PC-3 (cell line): ENCODE results near the gene TIGD1. TPM values are rescaled to one million over a fixed set of nuclear protein-coding genes. Genes with fewer than 3 reads are reported as not detected.

Experiments
- ATAC-seq: fragments of 200-7000 bp; cut with Tn5 transposase; 2 replicates; pipeline ENCODE4 v1.9.1; 2020; ENCODE audit warnings: mild to moderate bottlenecking, moderate library complexity
- BruUV-seq: library from RNA; stranded (reverse); fragments of 400-500 nt; replicated peaks from 2 replicates; lab custom pipeline; 2021; lab: Mats Ljungman, UMichigan
- CTCF ChIA-PET: fragments of 300-600 bp; sonication (Branson Sonifier 250); formaldehyde crosslinking; loops from one replicate; lab custom pipeline; 2022; ENCODE audit warnings: antibody characterized with exemption; lab: Charles Lee
- POLR2A ChIA-PET: fragments of 300-600 bp; sonication (Branson Sonifier 250); formaldehyde crosslinking; loops from one replicate; lab custom pipeline; 2022; ENCODE audit warnings: antibody characterized with exemption; ENCODE audit not compliant: unreplicated experiment; lab: Charles Lee
- DNase-seq: peaks from one replicate; pipeline ENCODE4 v3.0.0-alpha.2; 2015
- H2AFZ ChIP-seq: fragments of 300-600 bp; sonication (generic); 2 replicates; pipeline ENCODE4 v1.6.0; 2016; ENCODE audit warnings: antibody characterized with exemption, low read length
- H3F3A ChIP-seq: fragments of 300-600 bp; sonication (generic); one replicate; pipeline ENCODE4 v1.6.0; 2017; ENCODE audit warnings: antibody characterized with exemption, low read length, control low read depth, mild to moderate bottlenecking; ENCODE audit not compliant: unreplicated experiment
- H3K27ac ChIP-seq: fragments of 300-600 bp; sonication (generic); 2 replicates; pipeline ENCODE4 v1.5.1; 2016; ENCODE audit warnings: mild to moderate bottlenecking, low read length
- H3K27me3 ChIP-seq: fragments of 300-600 bp; sonication (generic); 2 replicates; pipeline ENCODE4 v1.6.1; 2016; ENCODE audit warnings: low read length, mixed read lengths
- H3K36me3 ChIP-seq: fragments of 300-600 bp; sonication (generic); 2 replicates; pipeline ENCODE4 v1.6.1; 2016; ENCODE audit warnings: low read depth, mixed run types, low read length, mixed read lengths
- H3K4me1 ChIP-seq: fragments of 300-600 bp; sonication (generic); 2 replicates; pipeline ENCODE4 v1.5.1; 2016; ENCODE audit warnings: low read length; ENCODE audit not compliant: insufficient read depth
- H3K4me2 ChIP-seq: fragments of 300-600 bp; sonication (generic); 2 replicates; pipeline ENCODE4 v1.6.0; 2016; ENCODE audit warnings: low read length
- H3K4me3 ChIP-seq: fragments of 300-600 bp; sonication (generic); 2 replicates; pipeline ENCODE4 v1.5.1; 2016; ENCODE audit warnings: mild to moderate bottlenecking, low read length, mixed read lengths
- H3K79me2 ChIP-seq: fragments of 300-600 bp; sonication (generic); 2 replicates; pipeline ENCODE4 v1.6.1; 2017; ENCODE audit warnings: low read length, mixed read lengths
- H3K9ac ChIP-seq: fragments of 300-600 bp; sonication (generic); 2 replicates; pipeline ENCODE4 v1.6.0; 2016; ENCODE audit warnings: mild to moderate bottlenecking, low read length
- H3K9me2 ChIP-seq: fragments of 300-600 bp; sonication (generic); replicated peaks from 2 replicates; pipeline ENCODE4 v1.6.1; 2016; ENCODE audit warnings: mixed run types, low read length, mixed read lengths
- H3K9me3 ChIP-seq: fragments of 300-600 bp; sonication (generic); 2 replicates; pipeline ENCODE4 v1.6.1; 2016; ENCODE audit warnings: low read length, mixed read lengths
- H4K20me1 ChIP-seq: fragments of 300-600 bp; sonication (generic); 2 replicates; pipeline ENCODE4 v1.6.1; 2016; ENCODE audit warnings: low read length, mixed read lengths
- EZH2 ChIP-seq: fragments of 300-600 bp; sonication (generic); IDR thresholded peaks from one replicate; pipeline ENCODE4 v1.6.1; 2017; ENCODE audit warnings: antibody characterized with exemption, mild to moderate bottlenecking, low read length; ENCODE audit not compliant: unreplicated experiment
- EZH2phosphoT487 ChIP-seq: fragments of 300-600 bp; sonication (generic); IDR thresholded peaks from 2 replicates; pipeline ENCODE4 v1.6.1; 2018; ENCODE audit warnings: mild to moderate bottlenecking, antibody characterized with exemption, low read length, borderline replicate concordance
- intact Hi-C: fragments of 100-400 bp; cut with micrococcal nuclease; formaldehyde crosslinking; loops from 2 replicates; pipeline ENCODE4 v1.9.0; 2023
- total RNA-seq: library from RNA; depleted of rRNA; stranded (reverse); fragments of >200 nt; gene quantifications from 2 replicates; pipeline ENCODE4 v1.2.3, GENCODE V29; 2014
- TF ChIP-seq, protein P1 (sequence below): fragments of 300-600 bp; sonication (generic); conservative IDR thresholded peaks from 2 replicates; pipeline ENCODE4 v1.5.1; 2017; ENCODE audit warnings: antibody characterized with exemption, low read depth, mild to moderate bottlenecking, low read length

TIGD1 gene
- total RNA-seq, 1 experiment from 2014 or later: 6.3 TPM

- Histone ChIP-seq H3K9me2 (no peaks in the 10 kb centered on the region), H3K27me3 (no peaks in the 10 kb centered on the region), H4K20me1 (no peaks in the 10 kb centered on the region), H3K79me2 (no peaks in the 10 kb centered on the region), H3F3A (no peaks in the 10 kb centered on the region), H3K9me3 (no peaks in the 10 kb centered on the region), H3K4me3 (no peak overlapping the region), H2AFZ (no peak overlapping the region), H3K36me3 (no peaks in the 10 kb centered on the region), H3K9ac (no peak overlapping the region), H3K27ac (no peak overlapping the region), H3K4me2 (no peak overlapping the region), H3K4me1 (peaks cover 11% of the 10 kb centered on the region)
- ChIA-PET POLR2A (no interaction called here), CTCF (no interaction called here)
- no peak for DNase-seq
- no peak for ATAC-seq
- no TSS peak for BruUV-seq
- intact Hi-C loops: no loop called here
- TF ChIP-seq EZH2 (no peak), EZH2phosphoT487 (no peak)
- TF ChIP-seq, protein P1, sequence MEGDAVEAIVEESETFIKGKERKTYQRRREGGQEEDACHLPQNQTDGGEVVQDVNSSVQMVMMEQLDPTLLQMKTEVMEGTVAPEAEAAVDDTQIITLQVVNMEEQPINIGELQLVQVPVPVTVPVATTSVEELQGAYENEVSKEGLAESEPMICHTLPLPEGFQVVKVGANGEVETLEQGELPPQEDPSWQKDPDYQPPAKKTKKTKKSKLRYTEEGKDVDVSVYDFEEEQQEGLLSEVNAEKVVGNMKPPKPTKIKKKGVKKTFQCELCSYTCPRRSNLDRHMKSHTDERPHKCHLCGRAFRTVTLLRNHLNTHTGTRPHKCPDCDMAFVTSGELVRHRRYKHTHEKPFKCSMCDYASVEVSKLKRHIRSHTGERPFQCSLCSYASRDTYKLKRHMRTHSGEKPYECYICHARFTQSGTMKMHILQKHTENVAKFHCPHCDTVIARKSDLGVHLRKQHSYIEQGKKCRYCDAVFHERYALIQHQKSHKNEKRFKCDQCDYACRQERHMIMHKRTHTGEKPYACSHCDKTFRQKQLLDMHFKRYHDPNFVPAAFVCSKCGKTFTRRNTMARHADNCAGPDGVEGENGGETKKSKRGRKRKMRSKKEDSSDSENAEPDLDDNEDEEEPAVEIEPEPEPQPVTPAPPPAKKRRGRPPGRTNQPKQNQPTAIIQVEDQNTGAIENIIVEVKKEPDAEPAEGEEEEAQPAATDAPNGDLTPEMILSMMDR: no peak
Measured at GRCh38 chr2:232584238-232584637, 33.9 kb upstream of the TIGD1 start.

GRCh38 chr2:232581725-232582124, 31.4 kb upstream of the TIGD1 start:
- no peaks in the 10 kb centered on the region for H4K20me1 ChIP-seq
- H3K79me2 ChIP-seq: no peaks in the 10 kb centered on the region
- H3K36me3 ChIP-seq: no peaks in the 10 kb centered on the region
- no peak overlapping the region for H2AFZ ChIP-seq
- no peak for DNase-seq
- H3K9ac ChIP-seq: no peak overlapping the region
- no peak overlapping the region for H3K27ac ChIP-seq
- ChIA-PET CTCF (no interaction called here), POLR2A (no interaction called here)
- no peaks in the 10 kb centered on the region for H3F3A ChIP-seq
- no TSS peak for BruUV-seq
- no peak overlapping the region for H3K4me3 ChIP-seq
- intact Hi-C loops: no loop called here
- H3K9me2 ChIP-seq: no peaks in the 10 kb centered on the region
- no peaks in the 10 kb centered on the region for H3K9me3 ChIP-seq
- no peaks in the 10 kb centered on the region for H3K27me3 ChIP-seq
- no peak for ATAC-seq
- TF ChIP-seq EZH2phosphoT487: no peak
- H3K4me1 ChIP-seq: no peaks in the 10 kb centered on the region
- H3K4me2 ChIP-seq: no peak overlapping the region

DNA sequence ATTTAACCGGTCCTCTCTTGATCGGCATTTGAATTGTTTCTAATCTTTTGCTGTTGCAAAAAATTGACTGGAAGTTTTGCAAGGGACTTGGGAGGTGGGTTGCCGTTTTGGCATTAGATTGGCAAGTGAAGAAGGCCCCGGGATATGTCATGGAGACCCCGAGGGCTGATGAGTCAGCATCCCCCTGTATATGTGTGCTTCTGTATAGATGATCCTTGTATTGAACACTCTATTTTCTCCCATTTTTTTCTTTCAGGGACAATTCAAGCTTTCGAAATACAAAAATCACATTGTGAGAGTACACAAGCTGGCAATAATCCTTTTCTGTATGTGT, 30.3 kb upstream of the TIGD1 start:
- Histone ChIP-seq H3K36me3 (no peaks in the 10 kb centered on the region), H3K4me1 (no peaks in the 10 kb centered on the region), H3K9me3 (no peaks in the 10 kb centered on the region), H3K4me2 (no peak overlapping the region), H4K20me1 (no peaks in the 10 kb centered on the region), H3F3A (no peaks in the 10 kb centered on the region), H2AFZ (no peak overlapping the region), H3K27me3 (no peaks in the 10 kb centered on the region), H3K9ac (no peak overlapping the region), H3K27ac (no peak overlapping the region), H3K4me3 (no peak overlapping the region), H3K79me2 (no peaks in the 10 kb centered on the region), H3K9me2 (no peaks in the 10 kb centered on the region)
- ATAC-seq: no peak
- intact Hi-C loops: no loop called here
- POLR2A ChIA-PET: no interaction called here
- no TSS peak for BruUV-seq
- TF ChIP-seq EZH2 (no peak), EZH2phosphoT487 (no peak)
- TF ChIP-seq, protein P1: no peak
- CTCF ChIA-PET: no interaction called here
- DNase-seq: no peak
